Inferior parietal cortex (tissue), 1 donor: ENCODE results near the gene SHB.

Experiments
- DNase-seq: peaks from one replicate; pipeline ENCODE4 v3.0.0-alpha.2; 2016; ENCODE audit errors: extremely low spot score

Gene SHB

GRCh38 chr9:38008168-38009034, 60.6 kb downstream of the SHB start:
- DNase-seq = no peak

- DNase-seq = no peak
Measured at GRCh38 chr9:38007016-38007415, 62.0 kb downstream of the SHB start.

GRCh38 chr9:38006163-38006562, 62.9 kb downstream of the SHB start:
- no peak for DNase-seq

- DNase-seq = no peak
Measured at GRCh38 chr9:38004809-38005560, 64.0 kb downstream of the SHB start.

- DNase-seq = no peak
Measured at GRCh38 chr9:38003946-38004808, 64.8 kb downstream of the SHB start.

- no peak for DNase-seq
Measured at GRCh38 chr9:38003230-38003629, 65.8 kb downstream of the SHB start.

GRCh38 chr9:38001430-38001829, 67.6 kb downstream of the SHB start:
- no peak for DNase-seq

GRCh38 chr9:38000735-38001134, 68.3 kb downstream of the SHB start:
- DNase-seq = no peak

GRCh38 chr9:38000332-38000731, 68.7 kb downstream of the SHB start:
- DNase-seq = no peak

GRCh38 chr9:37999588-38000189, 69.3 kb downstream of the SHB start:
- no peak for DNase-seq

- no peak for DNase-seq
Measured at GRCh38 chr9:37998881-37999587, 70.0 kb downstream of the SHB start.

GRCh38 chr9:37997636-37998374, 71.2 kb downstream of the SHB start:
- no peak for DNase-seq

GRCh38 chr9:37996819-37997217, 72.2 kb downstream of the SHB start:
- no peak for DNase-seq

- DNase-seq = no peak
Measured at GRCh38 chr9:37995961-37996818, 72.8 kb downstream of the SHB start.

GRCh38 chr9:37995348-37995737, 73.7 kb downstream of the SHB start:
- DNase-seq = no peak

GRCh38 chr9:37994639-37995347, 74.2 kb downstream of the SHB start:
- peak; percentile 92 for DNase-seq

GRCh38 chr9:37992924-37993349, 76.1 kb downstream of the SHB start:
- no peak for DNase-seq

- no peak for DNase-seq
Measured at GRCh38 chr9:37990404-37991015, 78.5 kb downstream of the SHB start.
